ENCODE measurements around the gene KLK12. TPM values are rescaled to one million over a fixed set of nuclear protein-coding genes. Genes with fewer than 3 reads are reported as not detected.

The KLK12 gene
- total and polyA plus RNA-seq, 10 donors: 0.16 TPM; not detected in 9

- Histone ChIP-seq H3K27me3 (replicated peaks in 1 of 7) (peaks cover 4 to 97% (median 49%) of the 10 kb centered on the region in 7 donors), H3K27ac (no peak overlapping the region), H3K36me3 (no peaks in the 10 kb centered on the region), H3K9me3 (no peaks in the 10 kb centered on the region), H3K4me3 (no peak overlapping the region), H3K4me1 (peaks cover 10 to 39% (median 29%) of the 10 kb centered on the region in 6 donors)
- WGBS, 5 donors: 76 to 92% (median 91%) methylated on average over 18 to 19 of the region's 19 CpGs
- TF ChIP-seq POLR2AphosphoS5 (IDR thresholded peaks at IDR 0.05) (no peak), CTCF (IDR thresholded peaks at IDR 0.05 in 8 of 11, conservative IDR thresholded peaks at IDR 0.05 in 3 of 11) (no peak), POLR2A (IDR thresholded peaks at IDR 0.05) (no peak)
- intact Hi-C loops (cut with DNase I; ENCODE audit: low total_unique reads): no loop called here
- DNase-seq: no peak
Observed at GRCh38 chr19:51015691-51016267, 19.0 kb downstream of the KLK12 start.

GRCh38 chr19:51014242-51014641 lies 20.6 kb downstream of the KLK12 start:
- intact Hi-C loops (cut with DNase I; ENCODE audit: low total_unique reads): no loop called here
- H3K27me3 ChIP-seq (replicated peaks in 1 of 7): peaks cover 3 to 97% (median 43%) of the 10 kb centered on the region in 7 donors
- no peaks in the 10 kb centered on the region for H3K36me3 ChIP-seq
- H3K9me3 ChIP-seq: no peaks in the 10 kb centered on the region
- 79 to 84% (median 81%) methylated on average over 6 of the region's 6 CpGs for WGBS, 5 donors
- no peak overlapping the region for H3K4me3 ChIP-seq
- H3K4me1 ChIP-seq: peaks cover 6 to 27% (median 19%) of the 10 kb centered on the region in 6 donors
- no peak for TF ChIP-seq CTCF (IDR thresholded peaks at IDR 0.05 in 8 of 11, conservative IDR thresholded peaks at IDR 0.05 in 3 of 11)
- no peak for TF ChIP-seq POLR2A (IDR thresholded peaks at IDR 0.05)
- no peak for TF ChIP-seq POLR2AphosphoS5 (IDR thresholded peaks at IDR 0.05)
- no peak for DNase-seq
- no peak overlapping the region for H3K27ac ChIP-seq

DNA sequence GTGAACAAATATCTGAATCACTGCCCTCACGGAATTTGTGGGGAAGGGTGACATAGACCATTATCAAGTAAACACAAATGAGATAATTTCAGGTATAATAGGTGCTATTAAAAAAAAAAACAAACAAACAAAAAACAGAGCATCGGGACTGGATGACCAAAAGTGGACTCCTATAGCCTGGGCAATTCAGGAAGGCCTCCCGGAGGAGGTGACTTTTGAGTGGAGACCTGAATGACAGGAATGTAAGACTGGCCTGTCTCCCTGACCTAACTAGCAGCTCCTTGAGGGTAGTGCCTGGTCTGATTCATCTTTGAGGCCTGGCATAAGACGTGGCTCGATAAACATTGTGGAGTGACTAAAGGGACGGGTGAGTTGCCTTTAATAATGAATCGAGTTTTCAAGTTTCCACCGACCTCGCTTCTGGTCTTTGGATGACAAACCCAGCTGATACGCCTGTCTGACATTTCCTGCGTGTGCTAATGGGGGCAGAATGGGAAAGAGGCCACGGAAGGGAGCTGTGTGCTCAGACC lies 22.1 kb downstream of the KLK12 start:
- Histone ChIP-seq H3K27me3 (replicated peaks in 1 of 7) (peaks cover 0 to 90% (median 28%) of the 10 kb centered on the region in 7 donors), H3K9me3 (no peaks in the 10 kb centered on the region), H3K4me1 (peaks cover 0 to 12% (median 8%) of the 10 kb centered on the region in 6 donors), H3K36me3 (no peaks in the 10 kb centered on the region), H3K27ac (no peak overlapping the region), H3K4me3 (no peak overlapping the region)
- no peak for DNase-seq
- TF ChIP-seq CTCF (IDR thresholded peaks at IDR 0.05 in 8 of 11, conservative IDR thresholded peaks at IDR 0.05 in 3 of 11): no peak
- TF ChIP-seq POLR2AphosphoS5 (IDR thresholded peaks at IDR 0.05): no peak
- no peak for TF ChIP-seq POLR2A (IDR thresholded peaks at IDR 0.05)
- WGBS, 5 donors: 65 to 71% (median 67%) methylated on average over 12 of the region's 12 CpGs
- intact Hi-C loops (cut with DNase I; ENCODE audit: low total_unique reads): no loop called here

DNA sequence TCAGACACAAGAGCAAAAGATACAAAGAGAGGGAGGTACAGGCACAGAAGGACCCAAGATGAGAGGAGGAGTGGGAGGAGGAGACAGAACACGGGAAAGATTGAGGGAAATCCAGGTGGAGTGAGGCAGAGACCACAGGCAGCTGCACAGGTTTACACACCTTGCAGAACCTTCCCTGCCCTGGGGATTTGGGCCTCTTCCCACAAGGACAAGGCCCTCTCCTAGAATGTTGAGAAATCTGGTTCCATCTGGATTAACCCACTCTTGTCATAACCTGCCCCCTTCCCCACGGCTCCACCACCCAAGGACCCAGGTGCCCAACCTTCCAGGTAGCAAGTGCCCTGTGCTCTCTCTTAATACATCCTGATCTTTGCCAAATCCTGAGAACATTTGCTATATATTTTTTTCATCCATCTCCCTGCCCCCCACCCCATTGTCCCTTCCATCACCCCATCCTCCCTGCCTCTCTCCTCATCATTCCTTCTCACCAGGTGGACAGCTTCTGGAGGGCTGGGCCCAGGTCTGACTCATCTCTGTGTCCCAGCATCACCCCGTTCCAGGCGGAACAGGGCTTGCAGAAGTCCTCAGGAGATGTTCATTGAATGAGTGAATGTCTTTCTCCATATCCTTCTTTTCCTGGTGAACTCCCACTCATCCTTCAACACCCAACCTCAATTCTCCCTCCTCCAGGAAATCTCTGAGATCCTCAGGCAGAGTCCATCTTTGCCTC lies 24.6 kb downstream of the KLK12 start:
- no peak for DNase-seq
- H3K4me3 ChIP-seq: no peak overlapping the region
- H3K36me3 ChIP-seq: no peaks in the 10 kb centered on the region
- H3K4me1 ChIP-seq: no peaks in the 10 kb centered on the region
- no peak overlapping the region for H3K27ac ChIP-seq
- 70 to 83% (median 77%) methylated on average over 4 of the region's 4 CpGs for WGBS, 5 donors
- no peaks in the 10 kb centered on the region for H3K9me3 ChIP-seq
- no peak for TF ChIP-seq CTCF (IDR thresholded peaks at IDR 0.05 in 8 of 11, conservative IDR thresholded peaks at IDR 0.05 in 3 of 11)
- TF ChIP-seq POLR2A (IDR thresholded peaks at IDR 0.05): no peak
- no peak for TF ChIP-seq POLR2AphosphoS5 (IDR thresholded peaks at IDR 0.05)
- peaks cover 0 to 79% (median 6%) of the 10 kb centered on the region in 7 donors for H3K27me3 ChIP-seq (replicated peaks in 1 of 7)
- intact Hi-C loops (cut with DNase I; ENCODE audit: low total_unique reads): no loop called here
